ENCODE measurements around the gene COL4A5.

DNA sequence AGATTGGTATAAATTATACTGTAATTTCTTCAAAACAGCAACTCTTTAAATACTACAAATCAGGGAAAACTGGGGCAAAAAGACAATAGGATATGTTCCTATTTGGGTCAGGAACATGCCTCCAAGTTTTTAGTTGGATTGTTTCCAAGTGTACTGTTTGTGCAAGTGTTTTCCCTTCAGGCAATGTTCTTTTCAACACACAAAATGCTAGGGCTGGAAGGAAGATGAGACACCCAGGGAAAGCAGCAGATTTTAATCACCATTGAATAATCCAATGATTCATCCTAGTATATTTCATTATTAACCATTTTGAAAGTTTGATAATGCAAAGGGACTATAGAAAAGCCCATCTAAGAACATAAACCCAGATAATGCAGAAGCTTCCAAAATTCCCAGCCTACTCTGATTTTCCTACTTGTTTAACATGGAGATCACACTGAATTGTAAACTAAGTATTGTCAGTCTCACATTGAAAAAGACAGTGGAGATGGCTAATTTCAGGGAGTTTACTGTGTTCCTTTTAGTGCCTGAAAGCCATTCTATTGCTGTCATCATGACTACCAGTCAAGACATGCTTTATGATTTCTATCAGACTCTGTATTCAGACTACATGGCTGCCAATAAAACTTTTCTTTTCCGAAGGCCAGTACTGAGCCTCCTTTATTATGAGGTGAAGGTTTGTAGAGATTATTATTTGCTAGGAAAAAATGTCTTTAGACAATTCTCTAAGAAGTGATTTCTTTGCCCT lies 40.0 kb upstream of the COL4A5 start:
- TF ChIP-seq, protein P1, sequence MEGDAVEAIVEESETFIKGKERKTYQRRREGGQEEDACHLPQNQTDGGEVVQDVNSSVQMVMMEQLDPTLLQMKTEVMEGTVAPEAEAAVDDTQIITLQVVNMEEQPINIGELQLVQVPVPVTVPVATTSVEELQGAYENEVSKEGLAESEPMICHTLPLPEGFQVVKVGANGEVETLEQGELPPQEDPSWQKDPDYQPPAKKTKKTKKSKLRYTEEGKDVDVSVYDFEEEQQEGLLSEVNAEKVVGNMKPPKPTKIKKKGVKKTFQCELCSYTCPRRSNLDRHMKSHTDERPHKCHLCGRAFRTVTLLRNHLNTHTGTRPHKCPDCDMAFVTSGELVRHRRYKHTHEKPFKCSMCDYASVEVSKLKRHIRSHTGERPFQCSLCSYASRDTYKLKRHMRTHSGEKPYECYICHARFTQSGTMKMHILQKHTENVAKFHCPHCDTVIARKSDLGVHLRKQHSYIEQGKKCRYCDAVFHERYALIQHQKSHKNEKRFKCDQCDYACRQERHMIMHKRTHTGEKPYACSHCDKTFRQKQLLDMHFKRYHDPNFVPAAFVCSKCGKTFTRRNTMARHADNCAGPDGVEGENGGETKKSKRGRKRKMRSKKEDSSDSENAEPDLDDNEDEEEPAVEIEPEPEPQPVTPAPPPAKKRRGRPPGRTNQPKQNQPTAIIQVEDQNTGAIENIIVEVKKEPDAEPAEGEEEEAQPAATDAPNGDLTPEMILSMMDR (IDR thresholded peaks at IDR 0.05; ENCODE audit: low read depth, low read length, poor library complexity, severe bottlenecking), result no peak
- TF ChIP-seq EZH2phosphoT487 (IDR thresholded peaks at IDR 0.05; ENCODE audit: borderline replicate concordance, low read length), result no peak

Data from DOHH2 (cell line).